Esophagus (tissue), 2 donors: Measurements from ENCODE around the gene EMC6. TPM values are rescaled to one million over a fixed set of nuclear protein-coding genes. Genes with fewer than 3 reads are reported as not detected.

Experiments used
- H3K27ac ChIP-seq, 2 donors: one replicate each; pipeline ENCODE4 v1.5.1; 2013; ENCODE audit warnings: low read depth in 2 of 2, mild to moderate bottlenecking in 2 of 2, inconsistent platforms in 1 of 2, low read length in 1 of 2, moderate library complexity in 1 of 2
- H3K27me3 ChIP-seq, 2 donors: one replicate each; pipeline ENCODE4 v1.6.1; 2013; ENCODE audit warnings: low read length in 2 of 2, control low read depth in 1 of 2, mild to moderate bottlenecking in 1 of 2; ENCODE audit not compliant: insufficient read depth in 2 of 2, control insufficient read depth in 1 of 2
- H3K36me3 ChIP-seq, 2 donors: one replicate each; pipeline ENCODE4 v1.6.1; 2013; ENCODE audit warnings: low read length in 1 of 2; ENCODE audit not compliant: control insufficient read depth in 2 of 2, insufficient read depth in 2 of 2
- H3K4me1 ChIP-seq, 2 donors: one replicate each; pipeline ENCODE4 v1.6.1; 2013; ENCODE audit warnings: low read length in 1 of 2; ENCODE audit not compliant: control insufficient read depth in 2 of 2, insufficient read depth in 2 of 2
- H3K4me3 ChIP-seq, 2 donors: one replicate each; pipeline ENCODE4 v1.5.1; 2013; ENCODE audit warnings: low read length in 2 of 2, mild to moderate bottlenecking in 2 of 2, low read depth in 1 of 2, moderate library complexity in 1 of 2
- H3K9me3 ChIP-seq, 2 donors: one replicate each; pipeline ENCODE4 v1.6.1; 2013; ENCODE audit warnings: mild to moderate bottlenecking in 2 of 2, low read depth in 1 of 2, low read length in 1 of 2, moderate library complexity in 1 of 2; ENCODE audit not compliant: control insufficient read depth in 2 of 2, insufficient read depth in 1 of 2
- WGBS, 2 donors: extraction: QIAGEN DNeasy Blood & Tissue Kit; methylation state at CpG; one replicate each; pipeline ENCODE4 v1.1.7; 2013; 5-methylcytosine and 5-hydroxymethylcytosine counted together
- polyA plus RNA-seq, 2 donors: library from polyadenylated mRNA; stranded (reverse); fragments of 200-250 nt; gene quantifications; one replicate each; pipeline ENCODE4 v1.2.3, GENCODE V29; 2013
- donor health status: healthy with polysubstance abuse.
- donor health status: Bipolar disorder and iron deficiency.

The EMC6 gene
- polyA plus RNA-seq, 2 donors: 50.6 to 73.3 TPM

- Histone ChIP-seq H3K27ac (no peak overlapping the region), H3K9me3 (no peaks in the 10 kb centered on the region), H3K4me1 (peaks cover 0 to 5% of the 10 kb centered on the region in 2 donors), H3K36me3 (no peaks in the 10 kb centered on the region), H3K4me3 (no peak overlapping the region), H3K27me3 (no peaks in the 10 kb centered on the region)
- WGBS, 2 donors: 61 to 64% methylated on average over 16 of the region's 16 CpGs
Observed at GRCh38 chr17:3678095-3678820, 9.6 kb downstream of the EMC6 start.

GRCh38 chr17:3678821-3679530 is 10.4 kb downstream of the EMC6 start:
- Histone ChIP-seq H3K4me1 (peaks cover 0 to 5% of the 10 kb centered on the region in 2 donors), H3K27me3 (no peaks in the 10 kb centered on the region), H3K27ac (no peak overlapping the region), H3K4me3 (no peak overlapping the region), H3K36me3 (no peaks in the 10 kb centered on the region), H3K9me3 (no peaks in the 10 kb centered on the region)
- WGBS, 2 donors: 86 to 90% methylated on average over 27 of the region's 27 CpGs

GRCh38 chr17:3679531-3680126 is 11.0 kb downstream of the EMC6 start:
- WGBS, 2 donors: 51 to 53% methylated on average over 19 to 20 of the region's 20 CpGs
- Histone ChIP-seq H3K27me3 (no peaks in the 10 kb centered on the region), H3K9me3 (no peaks in the 10 kb centered on the region), H3K4me1 (peaks cover 0 to 5% of the 10 kb centered on the region in 2 donors), H3K36me3 (no peaks in the 10 kb centered on the region), H3K4me3 (no peak overlapping the region), H3K27ac (no peak overlapping the region)

DNA sequence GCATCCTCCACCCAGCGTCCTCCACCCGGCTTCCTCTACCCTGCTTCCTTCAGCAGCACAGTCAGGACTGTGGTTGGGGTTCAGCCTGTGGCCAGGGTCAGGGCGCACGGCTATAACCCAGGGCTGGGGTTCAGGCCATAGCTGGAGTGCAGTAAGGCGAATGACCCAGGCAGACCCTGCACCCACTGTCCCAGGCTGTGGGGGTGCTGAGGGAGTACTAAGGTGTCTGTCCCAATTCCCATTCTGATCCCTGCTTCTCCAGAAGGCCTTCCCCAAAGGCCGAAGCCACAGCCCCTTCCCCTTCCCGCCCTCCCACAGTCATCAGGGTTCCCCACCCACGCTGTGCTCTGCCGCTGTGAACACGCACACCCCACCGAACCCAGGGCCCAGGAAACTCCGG is 12.4 kb downstream of the EMC6 start:
- 84 to 91% methylated on average over 12 of the region's 12 CpGs for WGBS, 2 donors
- Histone ChIP-seq H3K27me3 (peaks cover 0 to 2% of the 10 kb centered on the region in 2 donors), H3K4me3 (no peak overlapping the region)

DNA sequence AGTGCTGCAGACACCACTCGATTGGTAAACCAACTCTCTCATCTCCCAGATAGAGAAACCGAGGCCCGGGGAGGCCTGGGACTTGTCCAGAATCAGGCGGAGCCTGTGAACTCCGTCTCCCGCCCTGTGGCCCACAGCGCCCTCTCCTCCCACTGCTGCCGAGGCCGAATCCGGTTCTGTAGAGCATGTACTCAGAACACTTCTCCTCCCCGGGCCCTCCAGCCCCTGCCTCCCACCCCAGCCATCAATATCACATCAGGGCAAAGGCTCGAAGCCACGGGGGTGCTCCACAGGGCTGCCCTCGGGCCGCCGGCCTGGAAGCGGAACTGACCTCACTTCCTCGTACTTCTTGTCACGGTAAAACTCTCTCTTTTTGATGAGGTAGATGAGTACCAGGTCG is 13.0 kb downstream of the EMC6 start:
- H3K36me3 ChIP-seq: no peaks in the 10 kb centered on the region
- H3K9me3 ChIP-seq: no peaks in the 10 kb centered on the region
- peaks cover 0 to 2% of the 10 kb centered on the region in 2 donors for H3K27me3 ChIP-seq
- H3K4me3 ChIP-seq: no peak overlapping the region
- no peak overlapping the region for H3K27ac ChIP-seq
- WGBS, 2 donors: 75 to 79% methylated on average over 20 of the region's 20 CpGs
- H3K4me1 ChIP-seq: peaks cover 0 to 5% of the 10 kb centered on the region in 2 donors

More for the DNA sequence above, 12.4 kb downstream of the EMC6 start:
- Histone ChIP-seq H3K27ac (no peak overlapping the region), H3K4me1 (peaks cover 0 to 5% of the 10 kb centered on the region in 2 donors), H3K36me3 (no peaks in the 10 kb centered on the region), H3K9me3 (no peaks in the 10 kb centered on the region)

DNA sequence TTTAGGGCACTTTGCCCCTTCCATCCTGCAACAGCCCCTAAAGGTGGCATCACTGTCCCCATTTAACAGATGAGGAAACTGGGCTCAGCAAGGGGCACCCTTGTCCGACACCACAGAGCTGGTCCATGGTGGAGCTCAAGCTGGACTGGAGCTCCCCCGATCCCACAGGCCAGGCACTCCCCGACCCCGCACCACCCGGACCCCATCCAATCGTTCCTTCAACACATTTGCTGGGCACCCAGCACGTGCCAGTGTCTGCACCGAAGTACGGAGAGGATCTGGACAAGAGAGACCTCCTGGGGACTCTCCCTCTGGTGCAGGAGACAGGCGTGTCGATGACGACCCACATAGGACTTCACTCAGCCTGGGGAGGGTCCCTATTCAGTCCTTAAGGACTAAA is 13.4 kb downstream of the EMC6 start:
- Histone ChIP-seq H3K4me3 (no peak overlapping the region), H3K27me3 (peaks cover 0 to 2% of the 10 kb centered on the region in 2 donors), H3K36me3 (no peaks in the 10 kb centered on the region), H3K27ac (no peak overlapping the region), H3K9me3 (no peaks in the 10 kb centered on the region), H3K4me1 (peaks cover 0 to 5% of the 10 kb centered on the region in 2 donors)
- 88 to 89% methylated on average over 12 of the region's 12 CpGs for WGBS, 2 donors

DNA sequence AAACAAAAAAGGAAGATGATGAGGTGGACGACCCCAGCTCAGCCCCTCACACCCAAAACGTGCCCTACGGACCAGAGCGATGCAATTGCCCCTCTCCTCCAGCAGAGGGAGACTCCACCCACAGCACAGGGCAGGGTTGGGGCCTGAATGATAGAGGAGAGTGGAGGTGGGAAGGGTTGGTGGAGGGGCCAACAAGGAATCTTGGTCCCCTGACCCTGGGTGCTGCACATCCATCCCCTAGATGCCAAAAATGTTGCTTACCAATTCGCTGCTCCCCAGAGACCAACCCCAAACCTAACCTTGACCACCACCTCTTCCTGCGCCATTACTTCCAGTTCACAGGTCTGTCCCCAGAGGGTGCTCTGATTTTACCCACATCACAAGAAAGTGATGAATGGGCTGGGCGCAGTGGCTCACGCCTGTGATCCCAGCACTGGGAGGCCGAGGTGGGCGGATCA is 14.5 kb downstream of the EMC6 start:
- Histone ChIP-seq H3K27me3 (peaks cover 0 to 2% of the 10 kb centered on the region in 2 donors), H3K9me3 (no peaks in the 10 kb centered on the region)
- WGBS, 2 donors: 29 to 33% methylated on average over 10 of the region's 10 CpGs

GRCh38 chr17:3685174-3685573 is 16.6 kb downstream of the EMC6 start:
- Histone ChIP-seq H3K36me3 (no peaks in the 10 kb centered on the region), H3K27ac (no peak overlapping the region), H3K9me3 (no peaks in the 10 kb centered on the region), H3K4me3 (no peak overlapping the region), H3K4me1 (no peaks in the 10 kb centered on the region), H3K27me3 (peaks cover 0 to 2% of the 10 kb centered on the region in 2 donors)
- 23 to 36% methylated on average over 13 of the region's 13 CpGs for WGBS, 2 donors

More for the DNA sequence above, 14.5 kb downstream of the EMC6 start:
- no peaks in the 10 kb centered on the region for H3K36me3 ChIP-seq
- no peak overlapping the region for H3K27ac ChIP-seq
- peaks cover 0 to 5% of the 10 kb centered on the region in 2 donors for H3K4me1 ChIP-seq
- no peak overlapping the region for H3K4me3 ChIP-seq

DNA sequence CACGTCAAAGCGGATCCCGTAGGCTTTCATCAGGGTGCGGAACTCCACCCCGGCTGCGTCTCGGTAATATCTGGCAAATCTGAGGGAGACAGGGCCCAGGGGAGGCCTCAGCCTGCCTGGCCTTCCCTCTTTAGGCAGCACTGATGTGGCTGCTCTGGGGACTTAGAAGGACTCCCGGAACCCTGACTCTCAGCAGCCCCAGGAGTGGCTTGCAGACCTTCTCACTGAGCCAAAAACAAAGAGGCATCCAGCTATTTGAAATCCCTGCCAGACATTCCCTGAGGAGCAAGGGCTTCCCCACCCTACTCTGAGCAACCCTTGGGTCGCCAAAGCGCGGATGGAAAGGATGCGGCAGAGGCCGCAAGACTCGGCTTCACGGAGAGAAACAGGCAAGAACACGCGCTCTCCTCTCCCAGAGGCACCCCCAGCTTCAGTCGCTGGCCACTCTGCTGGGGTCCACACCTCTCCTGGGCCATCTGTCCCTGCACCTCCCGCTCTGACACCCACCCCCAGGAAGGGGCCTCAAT is 19.5 kb downstream of the EMC6 start:
- WGBS, 2 donors: 44 to 49% methylated on average over 19 of the region's 19 CpGs
- Histone ChIP-seq H3K27me3 (peaks cover 0 to 2% of the 10 kb centered on the region in 2 donors), H3K36me3 (no peaks in the 10 kb centered on the region), H3K4me1 (no peaks in the 10 kb centered on the region), H3K9me3 (no peaks in the 10 kb centered on the region), H3K4me3 (no peak overlapping the region), H3K27ac (no peak overlapping the region)
